ENCODE results near the gene GPR17. TPM values are rescaled to one million over a fixed set of nuclear protein-coding genes. Genes with fewer than 3 reads are reported as not detected.

The GPR17 gene
- total RNA-seq, 4 donors from 2014 or later, result not detected

GRCh38 chr2:127655209-127656073 lies 9.5 kb downstream of the GPR17 start:
- Histone ChIP-seq H3K4me3 (replicated peaks in 1 of 3) (no peak overlapping the region), H3K36me3 (no peaks in the 10 kb centered on the region), H3K4me1 (peaks cover 3 to 41% of the 10 kb centered on the region in 2 donors), H3K9me3 (no peaks in the 10 kb centered on the region), H3K27ac (no peak overlapping the region), H3K27me3 (no peaks in the 10 kb centered on the region)
- TF ChIP-seq CTCF (IDR thresholded peaks at IDR 0.05), result no peak
- intact Hi-C loops (cut with DNase I), result no loop called here
- 83 to 89% methylated on average over 15 to 16 of the region's 16 CpGs for WGBS, 2 donors
- DNase-seq, result no peak

DNA sequence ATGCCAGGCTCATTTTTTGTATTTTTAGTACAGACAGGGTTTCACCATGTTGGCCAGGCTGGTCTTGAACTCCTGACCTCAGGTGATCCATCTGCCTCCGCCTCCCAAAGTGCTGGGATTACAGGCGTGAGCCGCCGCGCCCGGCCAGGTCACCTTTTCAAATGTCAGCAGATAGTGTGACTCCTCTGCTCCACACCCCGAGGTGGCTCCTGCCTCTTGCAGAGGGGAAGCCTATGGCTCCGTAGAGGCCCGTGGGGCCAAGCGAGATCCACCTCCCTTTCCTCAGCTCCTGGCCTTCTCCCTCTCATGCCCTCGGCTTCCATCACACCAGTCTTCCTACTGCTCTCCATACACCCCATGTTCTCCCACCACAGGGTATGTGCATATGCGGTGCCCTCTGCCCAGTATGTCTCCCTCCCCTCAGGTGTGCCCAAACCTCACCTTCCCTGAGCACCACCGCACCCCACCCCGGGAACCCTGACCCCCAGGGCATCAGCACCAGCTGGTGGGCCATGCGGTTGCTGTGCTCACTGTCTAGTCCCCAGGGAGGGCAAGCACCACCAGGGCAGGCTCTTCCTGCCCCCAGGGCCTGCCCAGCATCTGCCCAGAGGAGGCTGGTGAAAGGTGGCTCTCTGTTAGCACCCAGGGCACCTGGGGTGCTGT lies 10.7 kb downstream of the GPR17 start:
- 90 to 95% methylated on average over 15 of the region's 15 CpGs for WGBS, 2 donors

DNA sequence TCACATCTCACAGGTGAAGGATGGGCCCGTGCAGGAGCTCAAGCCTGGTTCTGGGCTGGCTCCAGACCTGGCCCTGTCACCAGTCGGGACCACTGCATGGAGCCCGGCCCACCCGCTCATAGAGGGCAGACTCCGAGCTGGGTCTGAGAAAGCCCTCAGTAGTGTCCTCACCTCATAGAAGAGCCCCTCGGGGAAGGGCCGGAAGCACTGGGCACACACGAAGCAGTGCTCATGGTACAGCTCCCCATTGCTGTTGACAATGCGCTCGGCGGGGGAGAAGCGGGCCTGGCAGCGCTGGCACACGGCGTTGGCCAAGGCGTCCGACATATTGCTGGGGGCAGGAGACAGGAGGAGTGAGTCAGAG lies 11.3 kb downstream of the GPR17 start:
- intact Hi-C loops (cut with DNase I), result no loop called here
- Histone ChIP-seq H3K27me3 (no peaks in the 10 kb centered on the region), H3K36me3 (no peaks in the 10 kb centered on the region), H3K4me3 (replicated peaks in 1 of 3) (no peak overlapping the region), H3K9me3 (no peaks in the 10 kb centered on the region), H3K27ac (no peak overlapping the region), H3K4me1 (peaks cover 2 to 49% of the 10 kb centered on the region in 2 donors)
- WGBS, 2 donors, result 94 to 96% methylated on average over 10 to 15 of the region's 17 CpGs
- DNase-seq, result no peak
- TF ChIP-seq CTCF (IDR thresholded peaks at IDR 0.05) (no peak), POLR2A (IDR thresholded peaks at IDR 0.05) (no peak)

More for the DNA sequence above, 10.7 kb downstream of the GPR17 start:
- no peaks in the 10 kb centered on the region for H3K9me3 ChIP-seq
- intact Hi-C loops (cut with DNase I), result no loop called here
- no peaks in the 10 kb centered on the region for H3K27me3 ChIP-seq
- H3K36me3 ChIP-seq, result no peaks in the 10 kb centered on the region
- H3K27ac ChIP-seq, result peak overlapping the region in 1 of 3 donors; percentile 1
- H3K4me1 ChIP-seq, result peaks cover 3 to 49% of the 10 kb centered on the region in 2 donors
- no peak for DNase-seq
- no peak overlapping the region for H3K4me3 ChIP-seq (replicated peaks in 1 of 3)
- no peak for TF ChIP-seq CTCF (IDR thresholded peaks at IDR 0.05)
- no peak for TF ChIP-seq POLR2A (IDR thresholded peaks at IDR 0.05)

- no peak for TF ChIP-seq CTCF (IDR thresholded peaks at IDR 0.05)
- no peak for TF ChIP-seq POLR2A (IDR thresholded peaks at IDR 0.05)
- intact Hi-C loops (cut with DNase I), result no loop called here
- no peak for DNase-seq
- Histone ChIP-seq H3K4me1 (peaks cover 0 to 47% of the 10 kb centered on the region in 2 donors), H3K9me3 (no peaks in the 10 kb centered on the region), H3K27ac (peak overlapping the region in 2 of 3 donors; percentile 1 to 61), H3K4me3 (replicated peaks in 1 of 3) (no peak overlapping the region), H3K27me3 (no peaks in the 10 kb centered on the region), H3K36me3 (no peaks in the 10 kb centered on the region)
- WGBS, 2 donors, result 86 to 93% methylated on average over 6 of the region's 6 CpGs
Measured at GRCh38 chr2:127658146-127658545, 12.2 kb downstream of the GPR17 start.

Measured in thyroid gland (tissue), 4 donors.